ENCODE measurements around the gene RFWD3.
"Not testable (repeated sequence)": the region's sequence is repeated elsewhere in the genome, so short reads cannot be mapped to it uniquely, and the experiment has no call there.

Gene RFWD3, protein sequence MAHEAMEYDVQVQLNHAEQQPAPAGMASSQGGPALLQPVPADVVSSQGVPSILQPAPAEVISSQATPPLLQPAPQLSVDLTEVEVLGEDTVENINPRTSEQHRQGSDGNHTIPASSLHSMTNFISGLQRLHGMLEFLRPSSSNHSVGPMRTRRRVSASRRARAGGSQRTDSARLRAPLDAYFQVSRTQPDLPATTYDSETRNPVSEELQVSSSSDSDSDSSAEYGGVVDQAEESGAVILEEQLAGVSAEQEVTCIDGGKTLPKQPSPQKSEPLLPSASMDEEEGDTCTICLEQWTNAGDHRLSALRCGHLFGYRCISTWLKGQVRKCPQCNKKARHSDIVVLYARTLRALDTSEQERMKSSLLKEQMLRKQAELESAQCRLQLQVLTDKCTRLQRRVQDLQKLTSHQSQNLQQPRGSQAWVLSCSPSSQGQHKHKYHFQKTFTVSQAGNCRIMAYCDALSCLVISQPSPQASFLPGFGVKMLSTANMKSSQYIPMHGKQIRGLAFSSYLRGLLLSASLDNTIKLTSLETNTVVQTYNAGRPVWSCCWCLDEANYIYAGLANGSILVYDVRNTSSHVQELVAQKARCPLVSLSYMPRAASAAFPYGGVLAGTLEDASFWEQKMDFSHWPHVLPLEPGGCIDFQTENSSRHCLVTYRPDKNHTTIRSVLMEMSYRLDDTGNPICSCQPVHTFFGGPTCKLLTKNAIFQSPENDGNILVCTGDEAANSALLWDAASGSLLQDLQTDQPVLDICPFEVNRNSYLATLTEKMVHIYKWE

DNA sequence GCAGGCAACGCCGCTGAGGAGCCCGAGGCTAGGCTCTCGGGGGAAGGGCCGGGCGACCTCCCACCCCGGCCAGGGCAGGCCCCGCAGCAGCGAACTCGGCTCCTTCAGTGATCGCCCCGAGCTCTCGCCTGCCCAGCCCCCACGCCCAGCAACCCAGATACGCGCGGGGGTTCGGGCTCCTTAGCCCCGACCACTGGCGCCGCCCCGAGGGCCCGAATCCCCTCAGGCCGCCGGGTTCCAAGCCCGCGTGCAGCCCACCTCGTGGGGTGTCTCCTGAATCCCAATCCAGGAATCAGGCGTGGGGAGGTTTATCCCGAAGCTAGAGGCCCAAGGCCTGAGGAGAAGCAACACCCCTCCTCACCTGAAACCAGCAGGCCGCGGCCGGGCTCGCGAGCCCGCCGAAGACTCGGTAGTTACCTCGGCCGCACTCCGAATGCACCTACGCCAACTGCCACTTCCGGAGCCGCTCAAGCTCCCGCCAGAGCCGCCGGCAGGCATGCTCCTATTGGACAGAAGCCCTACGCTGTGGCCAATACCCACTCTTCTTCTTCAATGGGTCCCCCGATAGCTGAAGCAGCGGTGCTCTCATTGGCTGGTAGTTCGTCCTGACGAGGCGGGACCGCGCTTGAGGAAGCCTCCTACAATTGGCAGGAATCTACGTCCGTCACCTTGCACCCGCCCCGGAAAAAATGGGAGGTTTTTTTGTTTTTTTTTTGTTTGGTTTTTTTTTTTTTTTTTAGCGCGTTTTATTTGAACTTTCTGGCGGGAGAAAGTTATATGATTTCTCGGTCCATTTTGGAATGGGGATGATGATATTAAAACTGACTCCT, at the start of gene RFWD3:
TSS of gene RFWD3 (minus strand) at position 453 of the 830 bp plus-strand sequence. CDS start 5,428 bp downstream, outside the sequence.
- DNase-seq: peak; percentile 99

DNA sequence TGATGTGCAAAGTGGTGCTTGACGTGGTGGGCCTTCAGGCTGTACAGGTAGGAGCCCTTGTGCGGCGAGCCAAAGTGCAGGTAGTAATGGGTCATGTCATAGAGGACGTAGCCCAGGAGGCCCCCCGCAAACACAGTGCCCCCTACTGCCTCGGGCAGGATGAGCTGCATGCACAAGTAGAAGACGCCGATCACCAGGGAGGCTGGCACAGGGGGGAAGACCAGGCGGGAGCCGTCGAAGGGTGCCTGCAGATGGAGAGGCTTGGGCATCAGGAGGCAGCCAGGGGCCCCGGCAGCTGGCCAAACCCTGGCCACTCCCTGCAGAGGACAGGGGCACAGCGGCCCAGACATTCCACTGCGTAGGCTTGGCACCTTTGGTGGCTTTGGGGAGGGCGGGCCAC, 49.7 kb upstream of the RFWD3 start:
- no peak for DNase-seq

DNA sequence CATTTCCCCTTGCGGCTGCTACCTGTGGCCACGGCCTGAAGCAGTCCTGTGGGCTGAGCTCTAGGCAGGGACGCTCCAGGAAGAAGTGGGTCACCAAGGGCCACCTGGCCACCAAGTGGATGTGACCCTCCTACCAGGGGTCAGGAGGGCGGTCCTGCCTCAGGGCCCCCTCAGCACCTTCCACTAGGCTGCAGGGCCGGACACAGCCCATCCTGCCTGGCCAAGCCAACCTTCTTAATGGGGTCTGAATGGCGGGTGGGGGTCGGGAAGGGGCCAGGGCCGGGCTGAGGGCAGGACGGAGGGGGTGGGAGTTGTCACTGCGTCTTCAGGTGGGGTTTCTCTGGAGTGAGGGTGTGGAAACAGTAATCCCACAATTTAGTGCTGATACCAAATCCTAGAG, 47.2 kb upstream of the RFWD3 start:
- DNase-seq: no peak

DNA sequence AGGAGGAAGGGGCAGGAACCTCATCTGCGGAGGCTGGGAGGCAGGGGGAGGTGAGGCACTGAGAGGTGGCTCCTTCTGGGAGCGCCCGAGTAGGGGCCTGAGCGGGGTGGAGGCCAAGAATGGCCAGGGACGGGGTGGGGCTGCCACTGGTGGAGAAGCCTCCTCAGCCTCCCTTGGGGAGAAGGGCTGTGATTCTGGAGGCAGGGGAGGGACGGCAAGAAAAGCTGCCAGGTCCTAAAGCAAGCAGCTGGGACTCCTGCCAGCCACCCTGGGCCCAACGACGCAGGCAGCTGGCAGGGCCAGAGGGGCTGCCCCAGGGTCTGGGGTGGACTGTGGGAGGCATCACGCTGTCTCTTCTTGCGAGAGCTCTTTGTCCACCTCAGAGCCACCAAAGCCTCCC, 46.6 kb upstream of the RFWD3 start:
- no peak for DNase-seq

DNA sequence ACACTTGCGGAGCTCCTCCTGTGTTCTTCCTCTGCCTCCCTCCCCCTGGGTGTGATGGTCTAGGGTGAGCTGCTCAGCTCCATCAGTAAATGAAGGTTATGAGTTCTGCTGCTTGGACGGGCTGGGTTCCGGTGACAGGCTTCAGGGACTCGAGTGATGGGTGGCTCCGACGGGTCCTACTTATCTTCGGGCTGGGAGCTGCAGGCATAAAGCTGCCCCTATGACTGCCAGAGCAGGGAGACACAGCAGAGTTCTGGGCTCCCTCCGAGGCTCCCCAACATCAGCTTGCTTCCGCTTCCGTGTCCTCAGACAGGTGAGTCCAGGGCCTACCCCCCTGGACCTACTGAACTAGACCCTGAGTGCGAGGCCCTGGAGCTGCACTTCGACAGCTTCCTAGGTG, 45.3 kb upstream of the RFWD3 start:
- no peak for DNase-seq

DNA sequence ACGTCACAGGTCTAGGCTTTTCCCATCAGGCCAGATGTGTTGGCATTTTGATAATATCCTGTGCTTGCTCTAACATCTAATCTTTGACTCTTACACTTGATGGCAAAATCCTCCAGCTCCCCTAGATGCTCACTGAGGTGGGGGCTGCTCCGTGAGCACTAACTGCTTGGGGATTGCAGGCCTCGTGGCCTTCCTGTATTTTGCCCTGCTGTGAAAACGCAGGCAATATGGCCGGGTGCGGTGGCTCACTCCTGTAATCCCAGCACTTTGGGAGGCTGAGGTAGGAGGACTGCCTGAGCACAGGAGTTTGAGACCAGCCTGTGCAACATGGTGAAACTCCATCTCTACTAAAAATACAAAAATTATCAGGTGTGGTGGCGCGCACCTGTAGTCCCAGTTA, 43.7 kb upstream of the RFWD3 start:
- no peak for DNase-seq

DNA sequence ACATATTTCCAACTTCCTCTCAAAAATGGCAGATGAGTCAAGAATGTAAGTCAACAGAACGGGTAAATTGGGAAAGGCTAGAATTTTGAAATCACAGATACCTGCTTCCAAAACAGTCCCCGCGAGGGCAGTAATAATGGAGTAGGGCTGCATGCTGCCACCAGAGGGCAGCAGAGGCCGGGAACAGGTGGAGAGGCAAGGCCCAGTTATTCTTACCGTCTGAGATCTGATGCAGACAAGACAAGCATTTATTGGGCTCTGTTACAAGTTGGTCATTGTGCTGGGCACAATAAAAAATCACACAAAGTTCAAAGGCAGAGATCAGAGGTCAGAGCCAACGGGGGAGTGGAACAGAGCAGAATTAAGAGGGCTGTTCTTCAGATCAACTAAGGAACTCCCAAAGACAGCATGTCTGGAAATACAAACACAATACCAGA, 42.8 kb upstream of the RFWD3 start:
- DNase-seq: peak; percentile 87

DNA sequence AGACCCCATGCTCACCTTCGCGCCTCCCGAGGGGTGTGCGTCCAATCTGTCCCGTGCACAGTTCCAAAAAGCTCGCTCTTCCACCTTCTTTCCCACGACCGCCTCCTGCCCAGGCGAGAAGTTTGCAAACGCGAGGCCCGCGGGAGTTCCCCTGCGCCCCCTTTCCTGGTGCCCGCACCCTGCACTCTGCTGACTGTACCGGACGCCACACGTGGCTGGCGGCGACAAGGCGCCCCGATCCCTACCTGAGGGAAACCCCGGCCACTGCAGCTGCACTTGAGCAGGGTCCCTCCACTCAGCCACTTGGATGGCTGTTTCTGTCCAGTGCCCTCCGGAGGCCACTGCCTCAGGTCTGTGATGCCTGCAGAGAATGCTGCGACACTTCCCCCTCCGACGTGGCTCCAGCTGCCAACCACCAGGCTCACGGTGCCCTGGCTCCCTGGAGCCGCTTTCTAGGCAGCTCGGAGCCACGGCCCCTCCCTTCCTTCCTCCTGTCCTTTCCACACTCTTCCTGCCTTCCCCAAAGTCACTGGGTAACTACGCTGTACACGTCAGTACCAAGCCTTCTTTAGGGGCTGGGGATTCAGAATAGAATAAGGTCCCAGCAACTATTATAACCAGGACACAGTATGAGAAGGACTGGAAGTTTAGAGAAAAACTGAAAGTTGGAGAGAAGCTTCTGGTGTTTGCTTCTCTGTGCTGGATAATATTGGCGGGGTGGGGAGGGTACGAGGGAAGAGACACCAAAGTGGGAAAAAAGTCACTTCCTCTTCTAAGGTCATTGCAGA, 34.0 kb upstream of the RFWD3 start, which contains the start of gene MLKL:
TSS of gene MLKL (minus strand) at position 425 of the 788 bp plus-strand sequence. CDS start 5,105 bp downstream, outside the sequence.
- peak; percentile 79 for DNase-seq

DNA sequence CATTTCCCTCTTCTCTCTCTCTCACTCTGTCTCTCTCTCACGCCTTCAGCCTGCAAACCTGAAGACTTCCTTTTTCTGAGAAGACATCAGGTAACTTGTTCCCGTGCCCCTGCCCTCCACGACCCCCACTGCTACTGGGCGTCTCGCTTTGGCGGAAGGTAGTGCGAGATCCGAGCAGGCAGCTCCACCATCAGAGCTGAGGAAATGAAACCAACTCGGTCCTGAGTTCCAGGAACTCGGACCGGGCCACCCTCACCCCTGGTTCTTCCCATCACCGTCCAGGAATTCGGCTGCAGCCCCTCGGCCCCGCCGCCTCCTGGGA, 33.4 kb upstream of the RFWD3 start:
- DNase-seq: peak; percentile 66

DNA sequence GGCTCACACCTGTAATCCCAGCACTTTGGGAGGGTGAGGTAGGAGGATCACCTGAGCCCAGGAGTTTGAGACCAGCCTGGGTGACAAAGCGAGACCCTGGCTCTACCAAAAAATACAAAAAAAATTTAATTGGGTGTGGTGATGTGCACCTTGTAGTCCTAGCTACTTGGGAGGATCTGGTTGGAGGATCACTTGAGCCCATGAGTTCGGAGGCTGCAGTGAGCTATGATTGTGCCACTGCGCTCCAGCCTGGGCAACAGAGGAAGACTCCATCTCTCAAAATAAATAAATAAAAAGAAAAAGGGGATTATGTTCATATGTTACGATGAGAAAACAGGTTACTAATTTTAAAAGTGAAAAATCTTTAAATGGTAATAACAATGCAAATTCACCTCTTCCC, 33.0 kb upstream of the RFWD3 start:
- no peak for DNase-seq

DNA sequence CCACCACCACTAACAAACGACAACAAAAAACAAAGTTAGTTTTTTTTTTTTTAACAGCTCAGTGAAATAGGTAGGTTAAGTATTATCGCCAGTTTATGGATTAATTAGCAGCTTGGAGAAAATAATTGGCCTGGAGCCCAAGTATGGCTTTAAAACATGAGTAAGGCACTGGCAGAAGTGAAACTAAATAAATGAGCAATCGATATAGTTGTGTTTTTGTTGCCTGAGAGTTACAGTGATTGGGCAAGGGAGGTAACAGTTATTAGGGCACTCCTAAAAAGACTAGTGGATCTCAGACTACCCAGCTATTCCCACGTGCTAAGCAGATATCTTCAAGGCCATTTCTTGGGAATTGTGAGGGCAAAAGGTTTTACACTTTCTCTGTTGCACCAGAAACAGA, 31.5 kb upstream of the RFWD3 start:
- DNase-seq: peak; percentile 78

DNA sequence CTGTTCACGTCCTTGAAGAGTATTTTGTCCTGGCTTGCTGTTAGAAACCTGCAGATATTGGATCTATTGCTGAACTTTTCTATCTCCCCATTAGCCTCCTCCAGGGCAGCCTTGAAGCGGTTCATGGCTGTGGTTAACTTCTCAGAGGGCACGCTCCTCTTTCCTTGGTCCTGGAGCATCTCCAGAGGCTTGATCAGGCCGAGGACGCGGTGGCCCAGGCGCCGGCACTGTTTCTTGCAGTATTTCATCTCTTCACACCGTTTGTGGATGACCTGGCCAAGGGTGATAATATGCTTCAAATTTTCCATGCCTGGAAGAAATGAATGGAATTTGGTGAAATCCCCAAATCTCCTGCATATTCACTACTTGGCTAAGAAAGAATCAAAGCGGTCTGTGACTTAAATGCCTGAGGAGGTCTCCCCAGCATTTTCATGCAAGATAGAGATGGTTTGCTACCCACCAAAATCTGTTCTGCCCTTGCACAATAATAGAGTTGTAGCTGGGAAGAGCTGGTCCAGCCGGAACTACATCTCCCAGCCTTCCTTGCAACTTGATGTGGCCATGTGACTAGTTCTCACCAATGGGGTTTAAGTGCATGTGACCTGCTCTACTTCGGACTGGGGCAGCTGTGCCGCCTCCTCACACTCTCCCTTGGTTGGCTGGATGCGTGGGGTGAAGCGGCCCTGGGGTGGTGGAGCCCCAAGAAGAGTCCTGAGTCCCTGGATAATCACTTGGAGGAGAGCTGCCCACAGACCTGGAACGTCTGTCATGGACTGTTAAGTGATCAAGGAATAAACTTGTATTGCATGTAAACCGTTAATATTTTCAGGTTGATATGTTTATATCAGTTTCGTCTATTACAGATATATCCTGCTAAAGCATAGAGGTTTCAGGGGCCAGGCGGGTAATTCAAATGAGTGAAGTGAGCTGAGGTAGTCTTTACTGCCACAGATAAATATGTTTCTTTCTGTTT, 29.1 kb upstream of the RFWD3 start:
- peak; percentile 74 for DNase-seq

DNA sequence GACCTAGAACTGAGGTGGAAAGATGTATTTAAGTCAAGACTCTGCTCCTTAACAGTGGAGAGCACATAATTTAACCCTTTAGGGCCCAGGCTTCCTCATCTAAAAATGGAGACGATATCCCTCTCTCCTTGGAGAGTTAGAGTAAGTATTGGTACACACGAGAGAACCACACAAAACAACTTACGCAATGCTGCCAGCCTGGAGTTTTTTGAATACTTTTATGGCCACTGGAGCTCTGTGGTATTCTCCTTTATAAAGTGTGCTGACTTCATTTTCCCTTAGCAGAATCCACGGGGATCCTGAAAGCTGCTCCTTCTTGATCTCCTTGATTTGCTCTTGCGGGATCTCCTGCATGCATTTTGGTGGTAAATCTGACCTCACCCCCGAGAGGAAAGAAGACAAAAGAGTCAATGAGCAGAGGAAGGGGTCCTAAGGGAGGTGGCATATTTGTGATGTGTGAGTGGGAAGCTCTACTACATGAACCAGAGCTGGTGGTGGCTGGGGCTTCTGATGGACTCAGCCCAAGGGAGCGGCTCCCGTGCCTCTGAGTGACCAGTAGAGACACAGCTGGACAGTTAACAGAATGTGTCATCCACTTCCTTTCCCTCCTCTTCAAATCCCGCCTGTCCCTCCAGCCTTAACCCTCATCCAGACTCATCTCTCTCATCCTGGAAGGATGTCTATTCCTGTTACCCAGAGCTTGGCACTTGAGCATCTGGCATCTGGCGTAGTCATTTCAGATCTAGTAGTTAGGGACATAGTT, 24.6 kb upstream of the RFWD3 start:
- no peak for DNase-seq

DNA sequence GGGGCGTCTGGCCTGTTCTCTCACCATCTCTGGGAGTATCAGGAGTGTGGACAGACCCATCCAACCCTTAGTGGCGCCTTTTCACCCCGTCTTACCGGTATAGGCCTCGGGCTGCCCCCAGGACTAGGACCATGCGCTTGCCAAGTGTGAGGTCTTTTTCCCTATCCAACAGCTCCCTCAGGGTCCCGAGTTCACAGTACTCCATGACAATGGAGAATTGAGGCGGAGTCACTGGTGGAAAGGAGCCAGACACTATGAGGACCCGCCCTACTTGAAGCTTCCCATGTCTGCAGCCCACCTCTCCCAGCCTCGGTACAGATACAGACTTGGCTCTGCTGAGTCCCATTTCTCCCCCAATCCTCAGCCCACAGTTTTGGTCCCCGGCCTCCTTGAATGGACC, 15.9 kb upstream of the RFWD3 start:
- no peak for DNase-seq

DNA sequence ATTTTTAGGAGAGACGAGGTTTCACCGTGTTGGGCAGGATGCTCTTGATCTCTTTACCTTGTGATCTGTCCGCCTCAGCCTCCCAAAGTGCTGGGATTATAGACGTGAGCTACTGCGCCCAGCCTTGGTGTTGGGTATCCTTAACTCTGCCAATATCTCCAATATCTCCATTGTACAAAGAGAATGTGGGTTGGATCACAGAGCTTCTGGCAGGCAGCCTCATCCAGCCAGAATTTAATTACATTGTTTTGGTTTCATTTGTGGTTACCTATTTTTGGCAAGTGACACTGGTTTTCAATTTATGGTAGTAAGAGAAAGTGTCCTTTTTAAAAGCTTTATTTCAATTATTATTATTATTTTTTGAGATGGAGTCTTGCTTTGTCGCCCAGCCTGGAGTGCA, 14.0 kb upstream of the RFWD3 start:
- DNase-seq: no peak

DNA sequence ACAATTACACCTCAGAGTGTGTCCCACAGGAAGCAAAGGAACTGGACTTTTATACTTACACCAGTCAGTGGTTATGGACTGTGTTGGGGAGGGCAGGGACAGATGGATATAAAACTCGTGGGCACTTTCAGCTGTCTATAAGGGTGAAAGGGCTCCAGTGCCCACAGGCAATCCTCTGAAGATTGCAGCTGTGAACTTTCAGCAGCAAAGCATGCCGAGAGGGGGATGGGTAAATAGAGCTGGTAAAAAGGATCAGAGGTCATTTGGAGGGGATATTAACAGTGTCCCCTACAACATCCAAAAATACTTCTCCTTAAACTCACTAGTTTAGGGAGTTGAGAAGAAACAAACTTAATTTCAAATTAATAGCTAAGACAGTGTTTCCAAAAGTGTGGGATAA, 13.3 kb upstream of the RFWD3 start:
- DNase-seq: no peak

DNA sequence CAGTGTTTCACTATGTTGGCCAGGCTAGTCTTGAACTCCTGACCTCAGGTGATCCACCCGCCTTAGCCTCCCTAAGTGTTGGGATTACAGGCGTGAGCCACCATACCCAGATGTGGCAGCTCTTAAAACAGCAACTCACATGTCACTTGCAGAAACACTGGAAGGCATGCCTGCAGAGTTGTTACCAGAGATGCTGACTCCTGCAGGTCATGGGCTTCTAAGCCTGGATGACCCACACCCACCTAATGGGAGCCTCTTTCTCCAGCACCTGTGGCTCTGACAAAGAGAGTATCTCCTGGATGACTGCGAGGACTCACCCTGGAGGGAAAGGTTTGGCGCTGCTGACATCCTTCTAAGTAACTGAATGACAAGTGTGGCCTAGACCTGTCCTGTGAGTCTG, 11.2 kb upstream of the RFWD3 start:
- no peak for DNase-seq

DNA sequence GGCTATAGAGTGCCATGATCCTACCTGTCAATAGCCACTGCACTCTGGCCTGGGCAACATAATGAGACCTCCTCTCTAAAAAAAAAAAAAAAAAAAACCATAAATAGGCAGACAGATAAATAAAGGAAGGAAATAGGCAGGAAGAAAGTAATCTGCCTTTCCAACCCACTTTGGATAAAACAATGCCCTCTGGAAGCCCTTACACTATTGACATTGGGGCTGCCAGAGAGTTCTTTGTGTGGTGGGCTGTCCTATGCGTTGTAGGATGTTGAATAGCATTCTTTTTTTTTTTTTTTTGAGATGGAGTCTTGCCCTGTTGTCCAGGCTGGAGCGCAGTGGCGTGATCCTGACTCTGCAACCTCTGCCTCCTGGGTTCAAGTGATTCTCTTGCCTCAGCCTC, 7.2 kb upstream of the RFWD3 start:
- DNase-seq: no peak

DNA sequence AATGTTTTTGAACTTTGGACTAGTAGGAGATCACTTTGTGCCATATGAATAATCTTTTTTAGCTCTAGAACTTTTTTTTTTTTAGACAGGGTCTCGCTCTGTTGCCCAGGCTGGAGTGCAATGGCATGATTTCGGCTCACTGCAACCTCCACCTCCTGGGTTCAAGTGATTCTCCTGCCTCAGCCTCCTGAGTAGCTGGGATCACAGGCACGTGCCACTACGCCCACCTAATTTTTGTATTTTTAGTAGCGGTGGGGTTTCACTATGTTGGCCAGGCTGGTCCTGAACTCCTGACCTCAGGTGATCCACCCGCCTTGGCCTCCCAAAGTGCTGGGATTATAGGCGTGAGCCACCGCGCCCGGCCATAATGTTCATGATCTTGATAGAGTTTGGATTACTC, 2.2 kb upstream of the RFWD3 start:
- DNase-seq: not testable (repeated sequence)

DNA sequence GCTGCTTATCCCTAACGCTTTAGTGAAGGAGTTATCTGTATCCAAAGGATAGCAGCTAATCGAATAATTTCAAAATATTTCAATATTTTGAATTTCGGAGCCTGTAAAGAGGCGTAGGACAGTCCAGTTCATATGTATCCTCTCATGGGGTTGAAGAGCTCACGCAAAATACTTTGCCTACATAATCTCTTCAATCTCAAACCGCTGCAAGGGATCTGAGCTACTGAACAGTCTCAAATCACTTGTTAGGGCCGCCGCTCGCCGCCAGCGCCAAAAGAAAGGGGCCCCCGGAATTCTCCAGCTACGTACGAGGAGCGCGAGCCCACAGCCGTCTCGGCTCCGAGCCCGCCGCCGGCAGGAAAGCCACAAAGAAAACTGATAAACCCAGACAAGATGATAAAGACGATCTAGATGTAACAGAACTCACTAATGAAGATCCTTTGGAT, 601 bp upstream of the RFWD3 start:
- peak; percentile 14 for DNase-seq
